AG10803 (cell line): ENCODE measurements around the gene FAM222B.

Experiments used
- DNase-seq: peaks from one replicate; pipeline ENCODE4 v3.0.0; 2010; ENCODE audit warnings: low read depth
- H3K4me3 ChIP-seq: 2 replicates; pipeline ENCODE4 v1.5.1; 2011; ENCODE audit warnings: mild to moderate bottlenecking, low read length, control low read depth
- CTCF ChIP-seq: conservative IDR thresholded peaks from 2 replicates; pipeline ENCODE4 v1.5.1; 2011; ENCODE audit warnings: mild to moderate bottlenecking, low read length, control low read depth, inconsistent platforms

Gene FAM222B

GRCh38 chr17:28711723-28712031 lies 130.9 kb downstream of the FAM222B start, which contains the start of gene PROCA1:
Gene PROCA1, minus strand, starts transcription at chr17:28711888. Its CDS starts 228 bp downstream, at chr17:28711660.
- H3K4me3 ChIP-seq, result peak within 1 kb of the TSS; percentile 65
- no peak for TF ChIP-seq CTCF
- no peak for DNase-seq

DNA sequence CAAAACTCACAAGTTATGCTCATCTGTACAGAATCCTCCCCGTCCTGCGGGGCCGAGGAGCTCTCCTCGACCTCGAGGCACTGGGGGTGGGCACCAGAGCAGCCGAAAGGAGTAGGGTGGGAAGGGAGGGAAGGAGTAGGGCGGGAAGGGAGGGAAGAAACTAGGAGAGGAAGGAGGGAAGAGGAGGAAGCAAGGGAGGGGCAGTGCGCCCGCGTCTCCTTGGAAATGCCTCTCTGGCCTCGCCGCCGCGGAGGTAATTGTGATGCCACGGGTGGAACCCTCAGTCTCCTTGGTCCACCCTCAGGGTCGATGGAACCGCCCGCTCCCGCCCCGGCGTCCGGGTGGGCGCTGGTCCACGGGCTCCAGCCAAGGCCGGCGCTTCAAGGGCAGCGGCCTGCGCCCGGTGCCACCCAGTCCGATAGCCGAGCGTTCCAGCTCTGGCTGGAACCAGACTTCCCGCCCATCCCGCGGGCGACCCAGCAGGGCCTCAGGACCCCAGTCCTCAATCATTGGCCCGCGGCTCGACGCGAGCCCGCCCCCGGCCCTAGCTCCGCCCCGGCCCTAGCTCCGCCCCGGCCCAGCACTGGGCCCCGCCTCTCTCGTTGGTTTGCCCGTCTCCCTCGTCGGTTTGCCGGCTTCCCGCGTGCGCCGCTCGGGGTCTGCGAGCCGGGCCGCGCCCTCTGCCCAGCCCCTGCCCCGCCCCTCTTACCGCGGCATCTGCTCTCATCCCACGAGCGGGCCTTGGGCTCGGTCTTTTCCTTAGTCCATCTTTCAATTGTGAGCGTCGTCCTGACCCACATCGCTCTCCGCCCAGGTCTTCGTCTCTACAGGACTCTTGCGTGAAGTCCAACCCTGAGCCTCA lies 131.5 kb downstream of the FAM222B start:
- no peak for TF ChIP-seq CTCF
- peak; percentile 80 for DNase-seq
- H3K4me3 ChIP-seq, result peak overlapping the region; percentile 65

- H3K4me3 ChIP-seq, result no peak overlapping the region
- no peak for DNase-seq
- no peak for TF ChIP-seq CTCF
Measured at GRCh38 chr17:28707339-28707720, 135.3 kb downstream of the FAM222B start.

DNA sequence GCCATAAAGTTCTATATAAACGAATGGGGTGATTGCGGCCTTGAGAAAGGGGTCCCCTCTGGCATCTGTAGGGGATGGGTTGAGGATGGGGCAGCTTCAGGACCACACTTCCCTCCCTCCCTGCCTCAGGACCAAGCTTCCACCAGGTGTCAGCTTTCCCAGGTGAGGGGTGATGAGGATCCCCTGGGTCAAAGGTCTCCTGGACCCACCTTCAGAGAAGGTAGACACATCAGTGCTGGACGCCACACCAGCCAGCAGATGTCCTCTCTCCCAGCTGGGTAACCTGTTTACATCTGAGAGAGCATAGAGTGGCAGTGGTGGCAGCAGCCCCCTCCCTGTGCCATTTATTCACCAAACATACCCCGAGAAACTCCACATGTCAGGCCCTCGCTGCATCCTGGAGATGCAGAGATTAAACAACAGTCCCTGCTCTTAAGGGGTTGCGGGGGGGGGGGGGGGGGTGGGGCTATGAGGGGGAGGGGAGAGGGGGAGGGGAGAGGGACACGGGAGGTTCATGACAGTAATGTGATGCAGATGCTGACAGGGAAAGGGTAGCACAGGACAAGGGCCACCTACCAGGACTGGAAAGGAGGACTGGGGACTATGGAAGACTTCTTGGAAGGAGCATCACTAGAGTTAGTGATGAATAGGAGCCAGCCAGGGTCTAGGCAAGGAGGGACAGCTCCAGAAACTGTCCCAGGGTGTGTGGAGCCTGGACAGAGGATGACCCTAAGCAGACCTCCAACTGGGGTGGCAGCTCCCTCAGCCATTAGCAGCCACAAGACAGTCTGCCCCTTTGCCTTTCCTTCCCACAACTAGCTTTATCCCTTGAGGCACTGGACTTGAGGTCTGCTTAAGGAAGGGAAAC lies 135.9 kb downstream of the FAM222B start:
- TF ChIP-seq CTCF, result no peak
- no peak for DNase-seq
- H3K4me3 ChIP-seq, result no peak overlapping the region
